ENCODE results near the gene SRGAP2C.
"Not testable (repeated sequence)": the region's sequence is repeated elsewhere in the genome, so short reads cannot be mapped to it uniquely, and the experiment has no call there.

SRGAP2C gene

GRCh38 chr1:121280699-121281317 is 96.0 kb downstream of the SRGAP2C start:
- DNase-seq: not testable (repeated sequence)

GRCh38 chr1:121281480-121281879 is 96.7 kb downstream of the SRGAP2C start:
- DNase-seq: not testable (repeated sequence)

DNA sequence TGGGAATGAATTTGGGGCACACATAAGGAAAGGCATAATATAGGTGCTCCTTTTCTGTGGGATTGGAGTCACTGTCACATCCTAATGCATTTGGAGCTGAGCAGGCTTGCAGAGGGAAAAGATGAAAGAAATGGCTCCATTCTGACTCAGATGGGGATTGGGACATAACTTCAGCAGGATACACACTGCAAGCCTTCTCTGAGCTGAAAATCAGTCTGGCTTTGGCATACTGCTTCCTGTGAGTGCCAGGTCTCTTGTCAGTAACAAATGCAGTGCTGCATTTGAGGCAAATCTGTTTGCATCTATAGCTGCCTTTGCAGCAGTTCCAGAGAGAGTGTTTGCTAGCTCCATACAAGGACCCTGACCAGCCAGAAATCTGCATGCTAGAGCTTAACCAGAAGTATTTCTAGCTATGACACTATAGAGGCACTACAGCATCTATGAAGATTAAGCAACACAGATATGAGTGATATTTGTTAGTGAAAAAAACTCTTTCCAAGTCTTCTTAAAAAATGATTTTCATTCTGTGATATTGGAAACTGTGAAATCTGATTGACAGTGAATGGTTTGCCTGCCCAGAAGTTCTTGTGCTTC is 98.9 kb downstream of the SRGAP2C start:
- peak in 1 of 3 donors; percentile 17 for DNase-seq

DNA sequence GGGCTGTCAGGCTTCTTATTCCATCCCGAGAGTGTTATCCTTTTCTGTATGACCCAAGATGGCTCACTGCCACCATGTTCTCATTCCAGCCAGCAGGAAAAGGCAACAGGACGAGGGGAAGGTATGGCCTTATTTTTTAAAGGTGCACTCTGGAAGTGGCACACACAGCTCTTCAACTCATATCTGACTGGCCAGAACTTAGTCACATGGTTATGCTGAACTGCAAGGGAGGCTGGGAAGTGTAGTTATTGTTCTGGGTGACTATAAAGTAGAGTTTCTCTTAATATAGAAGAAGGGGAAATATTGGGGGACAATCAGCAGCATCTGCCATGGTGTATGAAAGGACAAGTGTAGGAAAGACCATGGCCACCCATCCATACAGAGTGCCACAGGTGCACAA is 107.8 kb downstream of the SRGAP2C start:
- not testable (repeated sequence) for DNase-seq

- not testable (repeated sequence) for DNase-seq
Measured at GRCh38 chr1:121293263-121294204, 108.8 kb downstream of the SRGAP2C start.

GRCh38 chr1:121294205-121294570 is 109.4 kb downstream of the SRGAP2C start:
- DNase-seq: not testable (repeated sequence)

DNA sequence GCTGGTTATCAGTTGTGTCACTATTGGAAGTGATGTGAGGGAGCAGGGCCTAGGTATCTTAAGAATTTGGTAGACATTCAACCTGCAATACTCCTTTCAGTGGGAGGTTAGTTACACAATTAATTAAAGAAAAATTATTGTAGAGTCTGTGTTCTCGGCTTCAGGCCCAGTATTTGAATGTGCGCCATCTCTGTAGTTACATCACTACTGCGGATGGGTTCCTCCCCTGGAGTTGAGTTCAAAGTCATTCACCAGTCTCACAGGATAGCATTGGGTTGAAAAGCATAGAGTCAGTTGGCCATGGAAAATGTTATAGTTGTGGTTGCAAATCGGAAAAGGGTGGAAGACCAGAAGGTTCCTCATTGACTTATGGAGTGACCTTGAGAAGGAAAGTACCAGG is 111.8 kb downstream of the SRGAP2C start:
- DNase-seq: not testable (repeated sequence)

DNA sequence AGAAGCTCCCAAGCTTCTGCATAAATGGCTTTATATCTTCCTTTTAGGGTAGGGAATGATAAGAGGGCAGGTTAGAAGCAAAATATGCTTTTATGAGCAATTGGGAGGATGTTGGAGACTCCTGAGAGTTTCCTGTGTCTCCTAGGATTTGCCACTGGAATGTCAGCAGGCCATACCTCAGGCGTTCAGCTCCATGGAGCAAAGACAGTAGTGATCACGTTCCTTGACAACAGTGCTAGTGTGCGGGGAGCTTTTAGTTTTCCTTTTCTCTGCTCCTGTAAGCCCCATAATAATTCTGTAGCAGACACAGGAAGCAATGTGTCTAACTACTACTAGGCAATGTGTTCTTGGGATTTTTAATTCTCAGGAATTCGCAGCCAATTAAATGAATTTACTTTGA is 113.8 kb downstream of the SRGAP2C start:
- not testable (repeated sequence) for DNase-seq

- DNase-seq: not testable (repeated sequence)
Measured at GRCh38 chr1:121299514-121300149, 114.9 kb downstream of the SRGAP2C start.

- not testable (repeated sequence) for DNase-seq
Measured at GRCh38 chr1:121301876-121302275, 117.1 kb downstream of the SRGAP2C start.

- DNase-seq: not testable (repeated sequence)
Measured at GRCh38 chr1:121307759-121308158, 123.0 kb downstream of the SRGAP2C start.

GRCh38 chr1:121315509-121315908 is 130.7 kb downstream of the SRGAP2C start:
- DNase-seq: not testable (repeated sequence)

GRCh38 chr1:121316081-121316480 is 131.3 kb downstream of the SRGAP2C start:
- not testable (repeated sequence) for DNase-seq

DNA sequence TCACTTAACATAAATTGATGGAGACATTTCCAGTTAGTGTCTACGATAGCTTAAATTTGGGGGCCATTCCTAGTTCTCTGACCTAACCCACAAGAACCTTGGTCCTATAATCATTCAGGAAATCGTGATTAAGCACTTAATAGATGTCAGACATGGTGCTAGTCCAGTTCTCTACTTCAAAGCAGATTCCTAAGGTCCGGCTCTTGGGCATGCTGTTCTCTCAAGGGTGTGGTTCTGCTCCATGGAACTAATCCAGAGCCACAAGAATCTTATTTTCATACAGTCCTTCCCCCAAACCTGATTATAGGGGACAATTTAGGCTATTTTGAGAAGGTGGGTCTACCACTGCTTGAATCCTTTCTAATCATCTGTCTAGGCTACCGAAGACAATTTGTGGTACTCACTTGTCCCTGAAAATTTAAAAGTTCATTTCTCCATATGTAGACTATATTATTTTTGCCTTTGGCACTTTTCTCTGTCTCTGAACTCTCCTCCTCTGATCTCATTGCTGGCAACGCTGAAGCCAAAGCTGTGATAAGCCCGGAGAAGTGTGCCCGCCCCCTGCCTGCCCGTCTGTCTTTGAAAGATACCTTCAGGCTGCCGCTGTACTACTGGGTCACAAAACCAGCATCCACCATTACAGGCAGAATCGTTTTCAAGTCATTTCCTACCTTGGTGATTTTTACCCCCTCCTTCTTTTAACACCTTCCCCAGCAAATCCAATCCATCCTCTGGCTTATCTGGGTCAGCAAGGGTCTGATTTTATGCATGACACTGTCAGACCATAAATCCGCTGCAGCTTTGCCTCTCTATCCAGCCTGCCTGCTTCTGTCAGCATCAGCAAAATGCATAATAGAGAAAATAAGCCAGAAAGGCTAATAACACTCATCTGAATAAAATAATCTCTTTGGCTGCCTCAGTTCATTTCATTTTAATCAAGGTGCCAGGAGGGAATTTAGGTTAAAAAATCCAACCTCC is 133.0 kb downstream of the SRGAP2C start:
- not testable (repeated sequence) for DNase-seq

DNA sequence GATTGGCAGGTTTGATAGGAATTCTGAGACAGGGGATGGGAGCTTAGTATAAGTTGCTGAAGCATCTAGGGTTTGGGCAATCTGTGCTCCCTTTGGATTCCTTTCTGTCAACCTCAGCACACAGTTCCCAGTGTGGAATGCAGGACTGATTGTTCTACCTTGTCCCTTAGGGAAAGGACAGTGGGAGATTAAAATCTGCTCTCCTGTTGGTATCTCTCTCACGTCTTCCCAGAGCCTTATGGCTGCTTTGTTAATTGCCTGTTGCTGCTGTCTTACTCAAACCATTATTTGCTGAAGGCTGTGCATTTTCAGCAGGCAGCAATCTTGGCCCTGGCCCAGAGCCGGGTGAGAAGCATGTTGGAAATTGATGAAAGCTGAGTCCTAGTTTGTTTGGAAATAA is 133.9 kb downstream of the SRGAP2C start:
- DNase-seq: not testable (repeated sequence)

DNA sequence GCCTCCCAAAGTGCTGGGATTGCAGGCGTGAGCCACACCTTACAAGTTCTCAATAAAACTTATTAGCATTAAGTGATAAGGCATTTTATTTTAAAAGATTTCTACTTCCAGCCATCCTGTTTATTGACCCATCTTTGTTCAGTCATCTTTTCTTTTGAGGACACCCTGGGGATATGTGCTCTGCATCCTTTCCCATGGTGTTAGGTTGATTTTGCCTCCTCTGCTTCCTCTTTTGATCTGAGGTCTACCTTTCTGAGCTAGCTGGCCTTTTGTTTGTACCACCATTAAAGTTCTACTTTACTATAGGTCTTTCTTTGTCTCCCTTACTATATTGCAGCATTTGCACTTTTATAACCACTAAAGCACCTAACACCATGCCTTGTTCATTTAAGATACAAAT is 136.9 kb downstream of the SRGAP2C start:
- not testable (repeated sequence) for DNase-seq

GRCh38 chr1:121324726-121325125 is 140.0 kb downstream of the SRGAP2C start:
- DNase-seq: not testable (repeated sequence)

- not testable (repeated sequence) for DNase-seq
Measured at GRCh38 chr1:121332141-121332540, 147.4 kb downstream of the SRGAP2C start.

DNA sequence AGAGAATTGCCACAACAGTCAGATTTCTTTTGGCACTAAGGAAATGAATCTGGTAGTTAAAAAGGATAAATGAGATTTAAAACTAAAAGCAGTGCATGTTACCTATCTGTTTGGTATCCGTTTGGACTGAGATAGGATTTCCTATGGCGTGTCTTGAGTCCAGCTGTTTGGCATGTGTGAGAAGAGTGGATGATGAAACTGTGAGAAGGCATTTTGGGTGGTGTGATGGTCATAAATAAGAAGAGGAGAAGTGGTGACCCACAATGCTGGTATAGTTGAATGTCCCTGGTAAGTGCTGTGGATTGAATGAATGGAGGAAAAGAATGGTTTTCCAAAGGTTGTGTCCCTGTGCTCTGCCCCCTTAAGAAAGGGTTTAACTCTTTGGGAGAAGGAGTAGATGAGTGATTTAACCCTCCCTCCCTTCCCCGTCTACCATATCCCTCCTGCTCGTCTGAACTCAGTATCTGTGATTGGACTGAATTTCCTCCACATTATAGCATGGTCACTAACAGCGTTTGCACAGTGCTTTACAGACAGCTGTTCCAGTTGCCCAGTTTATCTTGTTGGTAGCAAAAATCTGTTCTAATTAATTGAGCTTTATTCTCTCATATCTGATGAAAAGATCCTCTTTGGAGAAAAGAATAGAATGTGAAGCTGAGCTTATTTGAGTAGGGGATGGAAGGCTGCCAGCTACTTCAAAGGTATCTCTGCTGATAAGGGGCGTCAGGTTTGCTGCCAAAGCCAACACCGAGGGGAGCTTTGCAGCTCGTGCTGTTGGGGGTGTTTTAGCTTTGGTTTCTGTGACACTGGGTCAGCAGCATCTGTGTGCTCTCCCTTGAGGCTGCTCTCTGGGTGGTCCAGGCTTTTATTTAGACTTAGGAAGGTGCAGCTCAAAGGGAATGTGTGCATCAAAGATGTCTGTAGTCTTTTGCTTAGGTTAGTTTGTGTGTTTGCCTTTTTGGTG is 148.1 kb downstream of the SRGAP2C start:
- not testable (repeated sequence) for DNase-seq

GRCh38 chr1:121337958-121338357 is 153.2 kb downstream of the SRGAP2C start:
- DNase-seq: not testable (repeated sequence)
